H9 (cell line): Measurements from ENCODE around the gene SIL1. TPM values are rescaled to one million over a fixed set of nuclear protein-coding genes. Genes with fewer than 3 reads are reported as not detected.

Source experiments
- DNase-seq: peaks from one replicate; pipeline ENCODE4 v3.0.0-alpha.2; 2017
- H2AFZ ChIP-seq: one replicate; pipeline ENCODE4 v1.6.1; 2013; ENCODE audit warnings: mild to moderate bottlenecking, low read length, control low read depth, moderate library complexity
- H2AK5ac ChIP-seq: 2 replicates; pipeline ENCODE4 v1.6.1; 2013; ENCODE audit warnings: low read length, control low read depth, mixed read lengths; ENCODE audit not compliant: insufficient read length
- H2BK120ac ChIP-seq: one replicate; pipeline ENCODE4 v1.6.1; 2013; ENCODE audit warnings: low read depth, mild to moderate bottlenecking, low read length, control low read depth, inconsistent platforms; ENCODE audit not compliant: poor library complexity, severe bottlenecking
- H2BK12ac ChIP-seq: 2 replicates; pipeline ENCODE4 v1.6.1; 2013; ENCODE audit warnings: low read length, control low read depth, mixed read lengths, low read depth; ENCODE audit not compliant: insufficient read length
- H2BK15ac ChIP-seq: 2 replicates; pipeline ENCODE4 v1.6.1; 2013; ENCODE audit warnings: low read depth, low read length, control low read depth
- H2BK20ac ChIP-seq: one replicate; pipeline ENCODE4 v1.6.1; 2013; ENCODE audit warnings: low read depth, mild to moderate bottlenecking, low read length, control low read depth, inconsistent platforms; ENCODE audit not compliant: poor library complexity, severe bottlenecking
- H2BK5ac ChIP-seq: 2 replicates; pipeline ENCODE4 v1.6.1; 2013; ENCODE audit warnings: low read length, control low read depth, mixed read lengths; ENCODE audit not compliant: insufficient read length
- H3K14ac ChIP-seq: 2 replicates; pipeline ENCODE4 v1.6.1; 2013; ENCODE audit warnings: low read length, control low read depth; ENCODE audit not compliant: insufficient read depth
- H3K18ac ChIP-seq: 2 replicates; pipeline ENCODE4 v1.6.1; 2013; ENCODE audit warnings: low read depth, mild to moderate bottlenecking, mixed read lengths, low read length, control low read depth; ENCODE audit not compliant: insufficient read length
- H3K23ac ChIP-seq: 2 replicates; pipeline ENCODE4 v1.6.1; 2013; ENCODE audit warnings: low read length, control low read depth, mixed read lengths, low read depth; ENCODE audit not compliant: insufficient read length
- H3K23me2 ChIP-seq: 2 replicates; pipeline ENCODE4 v1.6.1; 2013; ENCODE audit warnings: low read depth, mild to moderate bottlenecking, mixed read lengths, low read length, control low read depth; ENCODE audit not compliant: insufficient read length, poor library complexity, severe bottlenecking
- H3K27ac ChIP-seq: 2 replicates; pipeline ENCODE4 v1.5.1; 2013; ENCODE audit warnings: low read length, control low read depth, mixed read lengths, low read depth; ENCODE audit not compliant: insufficient read length
- H3K27me3 ChIP-seq: 2 replicates; pipeline ENCODE4 v1.6.1; 2013; ENCODE audit warnings: low read length, control low read depth, inconsistent platforms; ENCODE audit not compliant: insufficient read depth
- H3K4ac ChIP-seq: 2 replicates; pipeline ENCODE4 v1.6.1; 2013; ENCODE audit warnings: low read depth, mild to moderate bottlenecking, control low read depth, inconsistent platforms, low read length, moderate library complexity
- H3K4me1 ChIP-seq: 2 replicates; pipeline ENCODE4 v1.6.1; 2013; ENCODE audit warnings: low read length, control low read depth, inconsistent platforms; ENCODE audit not compliant: insufficient read depth
- H3K4me2 ChIP-seq: 2 replicates; pipeline ENCODE4 v1.6.1; 2013; ENCODE audit warnings: low read length, control low read depth, mixed read lengths; ENCODE audit not compliant: insufficient read length, insufficient read depth
- H3K56ac ChIP-seq: 2 replicates; pipeline ENCODE4 v1.6.1; 2013; ENCODE audit warnings: low read depth, mild to moderate bottlenecking, mixed read lengths, low read length, control low read depth; ENCODE audit not compliant: insufficient read length
- H3K79me1 ChIP-seq: 2 replicates; pipeline ENCODE4 v1.6.1; 2013; ENCODE audit warnings: low read depth, mild to moderate bottlenecking, moderate library complexity, low read length, control low read depth, inconsistent platforms; ENCODE audit not compliant: insufficient read depth, poor library complexity, severe bottlenecking
- H3K79me2 ChIP-seq: 2 replicates; pipeline ENCODE4 v1.6.1; 2013; ENCODE audit warnings: low read length, control low read depth, inconsistent platforms; ENCODE audit not compliant: insufficient read depth
- H3K9ac ChIP-seq: 2 replicates; pipeline ENCODE4 v1.6.1; 2013; ENCODE audit warnings: low read length, control low read depth, mixed read lengths; ENCODE audit not compliant: insufficient read length; ENCODE audit errors: extremely low read depth
- H3K9me3 ChIP-seq: one replicate; pipeline ENCODE4 v1.6.1; 2013; ENCODE audit warnings: low read depth, low read length, inconsistent platforms; ENCODE audit not compliant: control insufficient read depth
- H3T11ph ChIP-seq: one replicate; pipeline ENCODE4 v1.6.1; 2013; ENCODE audit warnings: mild to moderate bottlenecking, low read length, control low read depth, inconsistent platforms
- H4K20me1 ChIP-seq: one replicate; pipeline ENCODE4 v1.6.1; 2013; ENCODE audit not compliant: control insufficient read depth, insufficient read length, insufficient read depth
- H4K5ac ChIP-seq: 2 replicates; pipeline ENCODE4 v1.6.1; 2013; ENCODE audit warnings: low read depth, mild to moderate bottlenecking, mixed read lengths, low read length, control low read depth; ENCODE audit not compliant: insufficient read length
- H4K8ac ChIP-seq: replicated peaks from 2 replicates; pipeline ENCODE4 v1.6.1; 2013; ENCODE audit warnings: low read length, control low read depth, mixed read lengths, low read depth; ENCODE audit not compliant: insufficient read length
- H4K91ac ChIP-seq: 2 replicates; pipeline ENCODE4 v1.6.1; 2013; ENCODE audit warnings: low read depth, mild to moderate bottlenecking, moderate library complexity, mixed read lengths, low read length, control low read depth; ENCODE audit not compliant: insufficient read length
- H3K27ac Mint-ChIP-seq, 3 experiments: 2 replicates in 2 of 3; 3 replicates in 1 of 3; pipeline ENCODE4 v1.8.0; 2020 to 2021; ENCODE audit warnings: mixed read lengths in 3 of 3, mild to moderate bottlenecking in 1 of 3, moderate library complexity in 1 of 3
- H3K27me3 Mint-ChIP-seq: 2 replicates; pipeline ENCODE4 v1.8.0; 2021; ENCODE audit warnings: low read depth, mild to moderate bottlenecking, moderate library complexity, mixed read lengths
- H3K36me3 Mint-ChIP-seq, 3 experiments: 2 replicates in 2 of 3; 3 replicates in 1 of 3; pipeline ENCODE4 v1.8.0; 2020 to 2021; ENCODE audit warnings: low read depth in 3 of 3, mixed read lengths in 3 of 3; ENCODE audit not compliant: insufficient read depth in 1 of 3
- H3K4me1 Mint-ChIP-seq, 2 experiments: 2 replicates each; pipeline ENCODE4 v1.8.0; 2020; ENCODE audit warnings: mixed read lengths in 2 of 2
- H3K4me3 Mint-ChIP-seq, 2 experiments: 2 replicates in 1 of 2; 3 replicates in 1 of 2; pipeline ENCODE4 v1.8.0; 2020 to 2021; ENCODE audit warnings: mild to moderate bottlenecking in 2 of 2, mixed read lengths in 2 of 2, moderate library complexity in 1 of 2
- H3K9me3 Mint-ChIP-seq, 2 experiments: 2 replicates in 1 of 2; 3 replicates in 1 of 2; pipeline ENCODE4 v1.8.0; 2020; ENCODE audit warnings: mild to moderate bottlenecking in 2 of 2, mixed read lengths in 2 of 2, moderate library complexity in 1 of 2
- CTCF ChIP-seq: fragments of 200-600 bp; sonication (generic); conservative IDR thresholded peaks from 3 replicates; pipeline ENCODE4 v1.8.0; 2021; ENCODE audit warnings: antibody characterized with exemption, mild to moderate bottlenecking
- total RNA-seq: library from RNA; stranded (reverse); gene quantifications from 2 replicates; pipeline ENCODE4 v1.2.1, GENCODE V29; 2021

SIL1 gene
- total RNA-seq, 1 experiment from 2014 or later = 10.6 TPM

DNA sequence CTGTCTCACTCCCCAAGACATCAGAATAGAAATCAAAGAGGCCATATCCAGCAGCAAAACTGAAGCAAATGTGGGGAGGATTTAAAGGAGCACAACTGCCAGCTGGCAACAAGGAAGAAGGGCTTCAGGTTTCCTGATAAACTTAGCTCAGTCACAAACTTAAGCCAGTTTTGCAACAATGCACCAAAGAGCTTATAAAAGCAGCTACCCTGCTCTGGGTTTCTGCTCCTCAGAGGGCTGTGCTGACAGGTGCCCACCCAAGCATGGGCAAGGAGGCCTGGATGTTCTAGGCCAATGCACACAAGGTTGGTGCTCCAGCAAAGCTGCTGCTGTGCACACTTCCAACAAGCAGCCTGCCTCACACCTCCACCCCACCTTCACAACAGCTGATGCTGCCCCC, 132.9 kb downstream of the SIL1 start:
- Histone ChIP-seq H3K79me1 (no peaks in the 10 kb centered on the region), H2BK20ac (no peak overlapping the region), H2AFZ (no peak overlapping the region), H3K4me2 (no peak overlapping the region), H3K23me2 (no peaks in the 10 kb centered on the region), H3K4me1 (0 out of 2 replicates have a peak, but pooled peaks cover 4% of the 10 kb centered on the region), H2BK5ac (no peak overlapping the region), H3T11ph (no peak overlapping the region), H3K23ac (no peak overlapping the region), H4K20me1 (no peaks in the 10 kb centered on the region), H3K27me3 (no peaks in the 10 kb centered on the region), H3K14ac (no peak overlapping the region), H2BK15ac (no peak overlapping the region), H2AK5ac (no peak overlapping the region), H3K9me3 (no peaks in the 10 kb centered on the region), H4K91ac (no peak overlapping the region), H2BK12ac (no peak overlapping the region), H4K8ac (no peak overlapping the region), H3K4ac (no peak overlapping the region), H3K56ac (no peak overlapping the region), H4K5ac (no peak overlapping the region), H3K9ac (no peak overlapping the region), H3K18ac (no peak overlapping the region), H3K79me2 (no peaks in the 10 kb centered on the region), H2BK120ac (no peak overlapping the region), H3K27ac (no peak overlapping the region)
- Mint-ChIP-seq H3K36me3 (no peaks in the 10 kb centered on the region), H3K4me1 (peaks cover 16 to 33% of the 10 kb centered on the region in 2 experiments), H3K27ac (no peak overlapping the region), H3K27me3 (no peaks in the 10 kb centered on the region; the same call in 1 of the 2 replicates), H3K9me3 (no peaks in the 10 kb centered on the region), H3K4me3 (no peak overlapping the region)
- DNase-seq = no peak
- TF ChIP-seq CTCF = no peak
